HG03439 (cell line): Measurements from ENCODE around the gene GCFC2.

ENCODE experiments used
- ATAC-seq: cut with Tn5 transposase; IDR thresholded peaks from one replicate; pipeline ENCODE4 v1.9.1; 2021; ENCODE audit warnings: mild to moderate bottlenecking, moderate library complexity; ENCODE audit not compliant: unreplicated experiment

The GCFC2 gene

DNA sequence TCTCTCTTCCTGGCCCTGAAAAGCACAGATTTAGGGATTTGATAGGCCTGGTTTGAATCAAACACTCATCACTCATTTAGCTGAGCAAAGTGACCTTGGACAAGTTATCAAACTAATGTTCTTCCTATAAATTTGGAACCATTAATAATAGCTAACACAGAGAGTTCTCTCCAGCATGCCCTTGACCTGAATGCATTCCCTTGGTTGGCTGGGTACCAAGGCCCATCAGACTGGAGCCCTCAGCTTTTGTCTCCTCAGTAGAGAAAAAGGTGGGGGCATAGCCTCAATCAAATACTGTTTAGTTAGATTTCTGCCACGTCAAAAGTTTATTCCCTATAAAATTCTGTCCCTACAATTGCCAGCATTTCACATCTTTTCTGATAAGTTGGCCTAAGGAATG lies 77.9 kb downstream of the GCFC2 start:
- no peak for ATAC-seq

DNA sequence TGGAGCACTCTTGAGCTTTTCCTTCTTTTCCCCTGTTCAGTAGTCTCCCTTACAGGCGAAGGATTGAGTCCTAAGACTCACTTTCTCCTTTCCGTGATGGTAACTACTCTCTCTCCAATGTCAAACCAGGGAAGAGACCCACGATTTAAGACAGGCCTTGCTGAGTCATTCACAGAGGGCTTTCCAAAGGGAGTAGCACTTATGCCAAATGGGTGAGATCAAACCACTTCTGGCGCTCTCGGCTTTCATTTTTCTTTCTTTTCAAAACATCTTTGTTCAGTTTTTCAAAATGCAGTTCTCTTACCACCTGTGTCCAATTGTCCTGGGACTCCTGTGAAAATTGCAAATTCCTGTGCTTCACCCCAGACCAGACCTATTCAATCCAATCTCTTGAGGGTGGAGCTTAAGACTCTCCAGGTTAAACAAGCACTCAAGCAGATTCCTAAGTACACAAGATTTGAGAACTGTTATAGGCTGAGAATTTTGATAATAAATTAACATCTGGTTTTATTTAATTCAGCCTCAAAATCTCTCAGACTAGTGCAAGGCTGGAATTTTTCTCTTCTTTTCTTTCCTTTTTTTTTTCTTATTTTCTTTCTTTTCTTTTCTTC lies 78.5 kb downstream of the GCFC2 start:
- no peak for ATAC-seq

- ATAC-seq, result peak; percentile 81
Measured at GRCh38 chr2:75627902-75628504, 82.7 kb downstream of the GCFC2 start.

- no peak for ATAC-seq
Measured at GRCh38 chr2:75622929-75623328, 87.8 kb downstream of the GCFC2 start.

DNA sequence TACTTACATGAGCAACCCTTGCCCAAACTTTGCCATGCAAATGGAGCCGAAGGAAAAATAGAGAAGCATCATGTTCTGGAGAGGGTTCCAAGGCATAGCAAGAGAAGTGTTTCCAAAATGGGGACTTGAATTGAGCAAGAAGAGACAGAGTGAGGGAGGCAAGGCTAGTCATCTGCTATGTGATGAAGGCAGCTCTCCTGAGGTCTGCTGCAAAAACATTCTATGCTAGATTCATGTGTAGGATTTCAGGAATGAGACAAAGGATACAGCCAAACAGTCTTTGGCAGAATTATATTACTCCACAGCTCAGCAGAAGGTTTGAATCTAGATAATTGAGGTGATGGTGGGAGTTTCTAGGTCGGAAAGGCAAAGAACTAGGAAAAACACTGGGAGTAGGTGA lies 88.2 kb downstream of the GCFC2 start:
- ATAC-seq, result no peak

GRCh38 chr2:75621228-75621627 lies 89.5 kb downstream of the GCFC2 start:
- ATAC-seq, result no peak

- ATAC-seq, result no peak
Measured at GRCh38 chr2:75619956-75620740, 90.6 kb downstream of the GCFC2 start.

DNA sequence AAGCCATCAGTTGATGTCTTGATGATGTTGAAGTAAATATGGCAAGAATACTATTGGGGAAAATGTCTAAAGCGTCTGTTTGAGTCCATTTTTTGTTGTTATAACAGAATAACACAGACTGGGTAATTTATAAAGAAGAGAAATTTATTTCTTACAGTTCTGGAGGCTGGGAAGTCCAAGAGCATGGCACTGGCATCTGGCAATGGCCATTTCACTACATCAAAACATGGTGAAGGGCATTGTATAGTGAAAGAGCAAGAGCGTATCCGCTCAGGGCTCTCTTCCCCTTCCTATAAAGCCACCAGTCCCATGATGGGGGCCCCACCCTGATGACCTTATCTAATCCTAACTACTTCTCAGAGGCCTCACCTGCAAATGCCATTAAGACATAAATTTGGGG lies 93.8 kb downstream of the GCFC2 start:
- no peak for ATAC-seq

GRCh38 chr2:75616406-75616805 lies 94.3 kb downstream of the GCFC2 start:
- ATAC-seq, result no peak

DNA sequence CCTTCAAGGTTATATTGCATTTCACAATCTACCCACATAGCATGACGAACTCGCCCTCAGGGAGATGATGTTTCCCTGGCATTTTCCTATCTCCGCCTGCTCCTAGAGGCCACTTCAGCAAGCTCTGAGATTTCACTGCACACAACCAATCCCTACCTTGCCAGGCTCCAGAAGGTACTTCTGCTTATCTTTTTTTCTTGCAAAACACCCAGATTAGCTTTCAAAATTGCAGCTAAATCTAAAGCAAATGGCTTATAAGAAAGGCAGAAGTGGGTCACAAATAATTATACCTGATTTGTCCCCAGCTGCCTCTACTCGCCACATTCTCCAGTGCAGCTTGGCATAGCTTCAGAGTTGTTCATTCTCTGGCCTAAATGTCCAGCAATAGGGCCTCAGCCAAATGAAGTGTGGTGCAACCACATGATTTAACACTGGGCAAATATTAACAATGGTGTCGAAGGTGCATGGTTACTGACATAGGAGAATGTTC lies 96.5 kb downstream of the GCFC2 start:
- ATAC-seq, result no peak

- ATAC-seq, result no peak
Measured at GRCh38 chr2:75612862-75613243, 97.9 kb downstream of the GCFC2 start.
